Measurements from ENCODE around the gene ZP2.
"Not testable (repeated sequence)": the region's sequence is repeated elsewhere in the genome, so short reads cannot be mapped to it uniquely, and the experiment has no call there.

ZP2 gene

GRCh38 chr16:21189311-21189710, 22.1 kb downstream of the ZP2 start:
- TF ChIP-seq TAF1 (IDR thresholded peaks at IDR 0.05; ENCODE audit: borderline replicate concordance, low read depth, low read length) (no peak), POLR2AphosphoS5 (IDR thresholded peaks at IDR 0.05; ENCODE audit: low read depth, low read length) (no peak), POLR2A (IDR thresholded peaks at IDR 0.05; ENCODE audit: low read depth, low read length) (no peak)
- FAIRE-seq, result no peak
- DNase-seq (ENCODE audit: insufficient read length), result no peak

DNA sequence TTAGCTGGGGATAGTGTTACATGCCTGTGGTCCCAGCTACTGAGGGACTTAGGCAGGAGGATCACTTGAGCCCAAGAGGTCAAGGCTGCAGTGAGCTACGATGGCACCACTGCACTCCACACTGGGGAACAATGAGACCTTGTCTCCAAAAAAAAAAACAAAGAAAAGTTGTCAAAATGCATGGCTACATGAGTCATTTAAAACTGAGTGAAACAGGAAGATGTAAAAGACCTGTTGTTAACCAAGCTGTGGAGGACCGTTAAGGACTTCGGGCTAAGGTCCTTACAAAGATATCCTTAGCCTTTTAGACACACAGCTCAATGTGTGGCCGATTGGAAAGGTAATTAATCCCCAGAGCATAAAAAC, 25.1 kb downstream of the ZP2 start:
- no peak for FAIRE-seq
- DNase-seq (ENCODE audit: insufficient read length), result no peak

DNA sequence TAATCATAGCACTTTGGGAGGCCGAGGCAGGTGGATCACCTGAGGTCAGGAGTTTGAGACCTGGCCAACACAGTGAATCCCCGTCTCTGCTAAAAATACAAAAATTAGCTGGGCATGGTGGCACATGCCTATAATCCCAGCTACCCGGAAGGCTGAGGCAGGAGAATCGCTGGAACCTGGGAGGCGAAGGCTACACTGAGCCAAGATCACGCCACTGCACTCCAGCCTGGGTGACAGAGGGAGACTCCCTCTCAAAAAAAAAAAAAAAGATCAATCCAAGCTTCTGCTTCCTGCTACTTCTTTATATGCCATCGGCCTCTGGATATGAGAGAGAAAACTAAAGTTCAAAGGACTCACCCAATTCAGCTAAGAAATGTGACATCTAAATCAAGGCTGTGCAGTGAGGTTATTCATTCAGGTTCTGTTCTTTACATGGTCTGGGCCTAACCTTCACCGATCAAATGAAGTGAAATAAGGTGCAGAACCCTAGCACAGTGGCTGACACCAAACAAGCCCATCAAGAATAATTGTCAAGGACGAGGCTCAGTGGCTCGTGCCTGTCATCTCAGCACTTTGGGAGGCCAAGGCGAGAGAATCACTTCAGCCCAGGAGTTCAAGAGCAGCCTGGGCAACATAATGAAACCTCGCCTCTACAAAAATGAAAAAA, 25.6 kb downstream of the ZP2 start:
- no peak for DNase-seq (ENCODE audit: insufficient read length)
- no peak for FAIRE-seq
- TF ChIP-seq TAF1 (IDR thresholded peaks at IDR 0.05; ENCODE audit: borderline replicate concordance, low read depth, low read length), result no peak
- no peak for TF ChIP-seq POLR2AphosphoS5 (IDR thresholded peaks at IDR 0.05; ENCODE audit: low read depth, low read length)
- TF ChIP-seq POLR2A (IDR thresholded peaks at IDR 0.05; ENCODE audit: low read depth, low read length), result no peak

More for the DNA sequence above, 25.1 kb downstream of the ZP2 start:
- TF ChIP-seq TAF1 (IDR thresholded peaks at IDR 0.05; ENCODE audit: borderline replicate concordance, low read depth, low read length) (no peak), POLR2A (IDR thresholded peaks at IDR 0.05; ENCODE audit: low read depth, low read length) (no peak), POLR2AphosphoS5 (IDR thresholded peaks at IDR 0.05; ENCODE audit: low read depth, low read length) (no peak)

DNA sequence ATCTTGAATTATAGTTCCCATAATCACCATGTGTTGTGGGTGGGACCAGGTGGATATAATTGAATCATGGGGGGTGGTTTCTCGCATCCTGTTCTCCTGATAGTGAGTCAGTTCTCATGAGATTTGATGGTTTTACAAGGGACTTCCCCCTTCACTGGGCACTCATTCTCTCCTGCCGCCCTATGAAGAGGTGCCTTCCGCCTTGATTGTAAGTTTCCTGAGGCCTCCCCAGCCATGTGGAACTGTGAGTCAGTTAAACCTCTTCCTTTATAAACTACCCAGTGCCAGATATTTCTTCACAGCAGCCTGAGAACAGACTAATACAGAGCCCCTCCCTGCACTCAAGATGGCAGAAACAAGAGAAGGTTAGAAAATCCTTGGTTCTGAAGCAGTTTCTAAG, 26.5 kb downstream of the ZP2 start:
- FAIRE-seq, result no peak
- no peak for TF ChIP-seq TAF1 (IDR thresholded peaks at IDR 0.05; ENCODE audit: borderline replicate concordance, low read depth, low read length)
- no peak for DNase-seq (ENCODE audit: insufficient read length)

- FAIRE-seq, result no peak
- no peak for TF ChIP-seq POLR2A (IDR thresholded peaks at IDR 0.05; ENCODE audit: low read depth, low read length)
- TF ChIP-seq TAF1 (IDR thresholded peaks at IDR 0.05; ENCODE audit: borderline replicate concordance, low read depth, low read length), result no peak
- TF ChIP-seq POLR2AphosphoS5 (IDR thresholded peaks at IDR 0.05; ENCODE audit: low read depth, low read length), result no peak
- no peak for DNase-seq (ENCODE audit: insufficient read length)
These were observed 27.4 kb downstream of the ZP2 start for GRCh38 chr16:21183995-21184394.

DNA sequence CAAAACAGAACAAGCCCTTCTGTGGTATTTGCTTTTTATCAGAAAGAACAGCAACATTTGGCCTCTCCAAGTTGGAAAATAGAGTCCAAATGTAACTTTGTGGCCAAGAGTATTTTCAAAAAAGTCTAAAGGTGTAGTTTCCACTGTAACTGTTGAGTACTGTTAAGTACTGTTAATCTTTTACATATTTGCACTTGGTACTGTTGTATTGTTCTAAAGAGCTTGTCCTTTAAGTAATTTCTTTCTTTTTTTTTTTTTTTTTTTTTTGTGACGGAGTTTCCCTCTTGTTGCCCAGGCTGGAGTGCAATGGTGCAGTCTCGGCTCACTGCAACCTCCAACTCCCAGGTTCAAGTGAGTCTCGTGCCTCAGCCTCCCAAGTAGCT, 31.4 kb downstream of the ZP2 start:
- FAIRE-seq (no peak), DNase-seq (ENCODE audit: insufficient read length) (no peak)
- no peak for TF ChIP-seq POLR2A (IDR thresholded peaks at IDR 0.05; ENCODE audit: low read depth, low read length)
- TF ChIP-seq TAF1 (IDR thresholded peaks at IDR 0.05; ENCODE audit: borderline replicate concordance, low read depth, low read length), result no peak
- no peak for TF ChIP-seq POLR2AphosphoS5 (IDR thresholded peaks at IDR 0.05; ENCODE audit: low read depth, low read length)

GRCh38 chr16:21179126-21179982, 32.0 kb downstream of the ZP2 start:
- TF ChIP-seq TAF1 (IDR thresholded peaks at IDR 0.05; ENCODE audit: borderline replicate concordance, low read depth, low read length), result no peak
- no peak for TF ChIP-seq POLR2A (IDR thresholded peaks at IDR 0.05; ENCODE audit: low read depth, low read length)
- no peak for TF ChIP-seq POLR2AphosphoS5 (IDR thresholded peaks at IDR 0.05; ENCODE audit: low read depth, low read length)
- no peak for FAIRE-seq
- DNase-seq (ENCODE audit: insufficient read length), result no peak

DNA sequence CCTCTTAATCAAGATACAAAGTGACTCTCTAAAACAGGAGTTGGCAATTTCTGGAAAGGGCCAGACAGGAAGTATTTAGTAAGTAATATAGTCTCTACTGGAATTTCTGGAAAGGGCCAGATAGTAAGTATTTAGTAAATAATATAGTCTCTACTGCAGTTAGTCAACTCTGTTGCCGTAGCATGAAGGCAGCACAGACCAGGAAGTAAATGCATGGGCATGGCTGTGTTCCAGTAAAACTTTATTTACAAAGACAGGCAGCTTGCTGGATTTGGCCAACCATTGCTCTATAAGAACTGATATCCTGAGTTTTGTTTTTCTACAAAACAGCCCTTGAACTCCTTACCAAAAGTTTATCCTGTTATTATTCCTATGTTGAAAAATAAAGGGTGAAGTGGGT, 36.0 kb downstream of the ZP2 start:
- FAIRE-seq (no peak), DNase-seq (ENCODE audit: insufficient read length) (no peak)
- TF ChIP-seq POLR2A (IDR thresholded peaks at IDR 0.05; ENCODE audit: low read depth, low read length) (no peak), POLR2AphosphoS5 (IDR thresholded peaks at IDR 0.05; ENCODE audit: low read depth, low read length) (no peak), TAF1 (IDR thresholded peaks at IDR 0.05; ENCODE audit: borderline replicate concordance, low read depth, low read length) (no peak)

DNA sequence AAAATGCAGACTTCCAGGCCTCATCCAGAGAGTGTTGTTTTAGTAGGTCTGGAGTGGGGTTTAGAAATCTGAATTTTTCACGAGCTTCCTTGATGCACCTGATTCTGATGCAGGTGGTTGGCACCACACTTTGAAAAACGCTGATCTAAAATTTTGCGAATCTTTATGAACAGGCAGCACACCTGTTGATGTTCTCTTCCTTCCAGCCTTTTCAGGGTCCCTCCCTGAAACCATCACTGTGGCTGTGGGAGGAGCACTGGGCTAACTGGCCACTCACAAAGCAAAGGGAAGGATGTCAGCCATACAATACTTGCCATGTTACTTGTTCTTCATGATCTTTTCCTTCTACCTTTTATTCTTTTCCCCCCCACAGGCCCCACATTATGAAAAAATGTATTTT, 38.7 kb downstream of the ZP2 start:
- FAIRE-seq (no peak), DNase-seq (ENCODE audit: insufficient read length) (no peak)
- TF ChIP-seq POLR2A (IDR thresholded peaks at IDR 0.05; ENCODE audit: low read depth, low read length) (no peak), TAF1 (IDR thresholded peaks at IDR 0.05; ENCODE audit: borderline replicate concordance, low read depth, low read length) (no peak), POLR2AphosphoS5 (IDR thresholded peaks at IDR 0.05; ENCODE audit: low read depth, low read length) (no peak)

DNA sequence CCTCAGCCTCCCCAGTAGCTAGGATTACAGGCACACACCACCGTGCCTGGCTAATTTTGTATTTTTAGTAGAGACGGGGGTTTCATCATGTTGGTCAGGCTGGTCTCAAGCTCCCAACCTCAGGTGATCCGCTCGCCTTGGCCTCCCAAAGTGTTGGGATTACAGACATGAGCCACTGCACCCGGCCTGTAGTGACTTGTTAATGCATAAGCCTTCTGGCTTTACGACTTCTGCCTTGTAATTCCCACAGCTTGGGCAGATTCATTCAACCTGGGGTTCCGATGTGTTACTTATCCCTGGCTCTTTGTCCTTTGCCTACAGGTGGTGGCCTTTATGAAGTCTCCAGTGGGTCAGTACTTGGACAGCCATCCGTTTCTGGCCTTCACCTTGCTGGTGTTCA, 41.3 kb downstream of the ZP2 start:
- DNase-seq (ENCODE audit: insufficient read length), result not testable (repeated sequence)

DNA sequence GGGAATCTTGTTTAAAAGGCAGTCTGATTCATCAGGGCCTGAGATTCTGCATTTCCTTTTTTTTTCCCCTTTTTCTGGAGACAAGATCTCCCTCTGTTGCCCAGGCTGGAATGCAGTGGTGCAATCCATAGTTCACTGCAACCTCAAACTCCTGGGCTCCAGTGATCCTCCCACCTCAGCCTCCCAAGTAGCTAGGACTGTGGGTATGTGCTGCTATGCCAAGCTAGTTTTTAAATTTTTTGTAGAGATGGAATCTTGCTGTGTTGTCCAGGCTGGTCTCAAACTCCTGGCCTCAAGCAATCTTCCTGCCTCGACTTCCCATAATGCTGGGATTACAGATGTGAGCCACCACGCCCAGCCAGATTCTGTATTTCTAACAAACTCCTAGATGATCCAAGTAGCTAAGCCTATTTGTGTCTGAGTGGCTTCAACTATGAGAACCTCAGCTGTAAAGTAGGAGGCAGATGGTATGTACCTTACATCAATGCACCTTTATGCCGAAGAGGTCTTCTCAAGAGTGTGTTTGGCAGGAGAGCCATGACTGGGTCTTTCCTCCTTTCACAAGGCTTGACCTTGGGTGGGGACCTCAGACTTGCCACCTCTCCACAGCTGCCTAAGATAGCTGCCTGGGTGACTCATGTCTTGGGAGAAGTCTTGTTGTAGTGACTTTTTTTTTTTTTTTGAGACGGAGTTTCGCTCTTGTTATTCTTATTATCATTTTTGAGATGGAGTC, 42.0 kb downstream of the ZP2 start:
- DNase-seq (ENCODE audit: insufficient read length), result no peak
- no peak for TF ChIP-seq POLR2AphosphoS5 (IDR thresholded peaks at IDR 0.05; ENCODE audit: low read depth, low read length)
- TF ChIP-seq TAF1 (IDR thresholded peaks at IDR 0.05; ENCODE audit: borderline replicate concordance, low read depth, low read length), result no peak
- TF ChIP-seq POLR2A (IDR thresholded peaks at IDR 0.05; ENCODE audit: low read depth, low read length), result no peak
- FAIRE-seq, result no peak

More for the DNA sequence above, 41.3 kb downstream of the ZP2 start:
- not testable (repeated sequence) for FAIRE-seq

All from GM12892 (cell line).